Osteoblast (primary cell): Measurements from ENCODE around the gene RBM10. TPM values are rescaled to one million over a fixed set of nuclear protein-coding genes. Genes with fewer than 3 reads are reported as not detected.
A peak's percentile ranks its signal among the peaks of the same experiment; 100 is the strongest.

Experiments used
- DNase-seq: peaks from one replicate; pipeline ENCODE4 v3.0.0; 2011; ENCODE audit warnings: low spot score, mixed read lengths; ENCODE audit not compliant: insufficient read length; ENCODE audit errors: missing footprints
- H2AFZ ChIP-seq: 2 replicates; pipeline ENCODE4 v1.6.0; 2011; ENCODE audit warnings: mild to moderate bottlenecking, low read length
- H3K27ac ChIP-seq: 2 replicates; pipeline ENCODE4 v1.5.1; 2011; ENCODE audit warnings: mild to moderate bottlenecking, low read depth, low read length, moderate library complexity
- H3K27me3 ChIP-seq: 2 replicates; pipeline ENCODE4 v1.6.0; 2012; ENCODE audit warnings: mild to moderate bottlenecking, control low read depth, inconsistent platforms, low read length, moderate library complexity; ENCODE audit not compliant: insufficient read depth
- H3K36me3 ChIP-seq: 2 replicates; pipeline ENCODE4 v1.5.1; 2011; ENCODE audit warnings: mild to moderate bottlenecking, low read length, control low read depth, moderate library complexity; ENCODE audit not compliant: insufficient read depth
- H3K4me1 ChIP-seq: 2 replicates; pipeline ENCODE4 v1.5.1; 2011; ENCODE audit warnings: mild to moderate bottlenecking, low read length, control low read depth, moderate library complexity; ENCODE audit not compliant: insufficient read depth
- H3K4me2 ChIP-seq: 2 replicates; pipeline ENCODE4 v1.6.0; 2011; ENCODE audit warnings: mild to moderate bottlenecking, low read length; ENCODE audit not compliant: insufficient read depth
- H3K4me3 ChIP-seq: fragments of 200-600 bp; sonication (generic); 3 replicates; pipeline ENCODE4 v1.5.1; 2012; ENCODE audit warnings: mild to moderate bottlenecking, low read length, inconsistent platforms; ENCODE audit not compliant: insufficient read depth
- H3K79me2 ChIP-seq: 2 replicates; pipeline ENCODE4 v1.6.0; 2012; ENCODE audit warnings: mild to moderate bottlenecking, low read length, control low read depth, inconsistent platforms; ENCODE audit not compliant: insufficient read depth
- H3K9me3 ChIP-seq: 2 replicates; pipeline ENCODE4 v1.5.1; 2011; ENCODE audit warnings: low read depth, low read length, control low read depth
- H4K20me1 ChIP-seq: 2 replicates; pipeline ENCODE4 v1.6.0; 2012; ENCODE audit warnings: mild to moderate bottlenecking, low read length, control low read depth; ENCODE audit not compliant: insufficient read depth
- CTCF ChIP-seq: IDR thresholded peaks from 2 replicates; pipeline ENCODE4 v1.5.1; 2011; ENCODE audit warnings: mild to moderate bottlenecking, low read depth, low read length, moderate library complexity; ENCODE audit errors: extremely low read depth
- small RNA-seq: library from RNA; depleted of rRNA; stranded (forward); fragments of <200 nt; gene quantifications from one replicate; pipeline ENCODE3, GENCODE V24; 2012
- total RNA-seq: library from RNA; depleted of rRNA; stranded (reverse); fragments of >200 nt; gene quantifications from 2 replicates; pipeline ENCODE4 v1.2.3, GENCODE V29; 2012

The RBM10 gene
- total RNA-seq, 1 donor = 32.9 TPM

DNA sequence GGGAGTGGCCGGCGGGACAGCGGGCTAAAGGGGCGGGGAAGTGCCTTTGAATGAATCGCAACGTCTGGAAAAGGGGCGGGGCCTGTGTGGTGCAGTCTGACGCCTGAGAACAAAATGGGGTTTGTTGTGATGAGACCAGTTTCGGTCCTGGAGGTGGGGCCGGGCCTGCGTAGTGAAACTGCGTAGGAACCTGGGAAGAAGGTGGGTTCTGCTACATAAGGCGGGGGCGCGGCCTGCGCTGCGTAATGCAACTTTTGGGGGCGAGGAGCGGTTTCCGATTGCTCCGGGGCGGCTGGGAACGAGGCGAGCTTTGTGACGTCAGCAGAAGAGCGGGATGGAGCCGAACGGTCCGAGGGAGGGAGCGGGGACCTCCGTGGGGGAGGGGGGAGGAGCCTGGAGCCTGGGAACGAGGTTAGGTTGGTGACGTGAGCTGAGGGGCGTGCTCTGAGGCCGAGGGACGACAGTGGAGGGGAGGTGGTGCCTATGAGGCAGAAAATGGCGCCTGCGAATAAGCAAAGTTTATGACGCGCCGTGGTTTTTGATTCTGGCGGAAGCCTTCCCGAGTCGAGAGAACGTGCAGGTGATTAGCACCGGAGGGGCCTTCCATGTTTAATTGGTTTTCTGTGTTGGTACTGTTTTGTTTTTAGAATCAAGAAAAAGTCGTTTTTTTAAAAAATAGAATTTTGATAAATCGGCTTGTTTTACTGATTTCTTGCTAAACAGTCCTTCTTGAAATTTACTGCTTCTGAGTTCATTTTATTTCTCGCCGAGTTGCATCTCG, 88.5 kb downstream of the RBM10 start:
- peaks cover 14% of the 10 kb centered on the region for H3K27me3 ChIP-seq
- DNase-seq = peak; percentile 97
- H3K79me2 ChIP-seq = peaks cover 41% of the 10 kb centered on the region
- H3K9me3 ChIP-seq = no peaks in the 10 kb centered on the region
- H3K4me2 ChIP-seq = peak overlapping the region; percentile 87
- H3K36me3 ChIP-seq = peaks cover 6% of the 10 kb centered on the region
- peak overlapping the region; percentile 96 for H3K27ac ChIP-seq
- peaks cover 5% of the 10 kb centered on the region for H4K20me1 ChIP-seq
- H3K4me3 ChIP-seq = peak overlapping the region; percentile 82
- peaks cover 16% of the 10 kb centered on the region for H3K4me1 ChIP-seq
- TF ChIP-seq CTCF = no peak
- H2AFZ ChIP-seq = peak overlapping the region; percentile 46

GRCh38 chrX:47234583-47234982, 89.6 kb downstream of the RBM10 start:
- no peak for TF ChIP-seq CTCF
- Histone ChIP-seq H3K4me3 (peak overlapping the region; percentile 82), H3K4me1 (peaks cover 16% of the 10 kb centered on the region), H3K27me3 (peaks cover 14% of the 10 kb centered on the region), H3K36me3 (peaks cover 2% of the 10 kb centered on the region), H3K4me2 (peak overlapping the region; percentile 87), H2AFZ (no peak overlapping the region), H3K79me2 (peaks cover 49% of the 10 kb centered on the region), H3K9me3 (no peaks in the 10 kb centered on the region), H4K20me1 (peaks cover 9% of the 10 kb centered on the region), H3K27ac (peak overlapping the region; percentile 96)
- no peak for DNase-seq

DNA sequence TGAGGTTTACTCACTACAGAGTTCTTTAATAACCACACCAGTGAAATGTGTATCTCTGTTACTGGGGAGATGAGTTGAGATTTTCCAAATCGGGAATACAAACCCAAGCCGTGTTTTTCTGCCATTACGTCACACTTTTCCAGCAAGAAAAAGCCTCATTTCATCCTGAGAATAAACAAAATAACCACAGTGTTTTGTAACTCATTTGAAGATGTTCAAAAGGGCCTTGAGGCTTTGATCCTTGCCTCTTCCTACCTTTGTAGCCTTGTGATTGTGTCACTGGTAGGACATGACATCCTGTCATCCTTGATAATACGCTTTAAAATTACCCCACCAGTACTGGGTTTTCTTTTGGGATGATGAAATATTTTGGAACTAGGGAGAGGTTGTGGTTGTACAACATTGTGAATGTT, 90.7 kb downstream of the RBM10 start:
- no peak overlapping the region for H3K4me3 ChIP-seq
- H3K27me3 ChIP-seq = peaks cover 14% of the 10 kb centered on the region
- peaks cover 16% of the 10 kb centered on the region for H3K4me1 ChIP-seq
- no peak for DNase-seq
- H2AFZ ChIP-seq = no peak overlapping the region
- H4K20me1 ChIP-seq = peaks cover 9% of the 10 kb centered on the region
- peak overlapping the region; percentile 87 for H3K4me2 ChIP-seq
- peak overlapping the region; percentile 96 for H3K27ac ChIP-seq
- no peaks in the 10 kb centered on the region for H3K9me3 ChIP-seq
- H3K36me3 ChIP-seq = peaks cover 13% of the 10 kb centered on the region
- no peak for TF ChIP-seq CTCF
- peaks cover 49% of the 10 kb centered on the region for H3K79me2 ChIP-seq

Small RNA genes lying within 50 kb of the gene (small RNA-seq; reads per million reads assigned to genes)
- not detected for gene RNU12-2P

Other genes starting within 250 kb of the RBM10 start
- gene JADE3, start 232.8 kb upstream of the RBM10 start, total RNA-seq = 4.7 and 5.0 TPM in 2 replicates
- 2.5 and 4.4 TPM in 2 replicates for gene RGN, start 66.8 kb upstream of the RBM10 start, total RNA-seq
- gene NDUFB11, start 519 bp upstream of the RBM10 start, total RNA-seq = 43.1 and 45.4 TPM in 2 replicates
- 142 and 150 TPM in 2 replicates for gene UBA1, start 48.6 kb downstream of the RBM10 start, total RNA-seq
- gene CDK16, start 73.5 kb downstream of the RBM10 start, total RNA-seq = 61.2 and 65.4 TPM in 2 replicates
- gene USP11, start 87.8 kb downstream of the RBM10 start, total RNA-seq = 28.2 and 31.8 TPM in 2 replicates
- gene ZNF157, start 225.4 kb downstream of the RBM10 start, total RNA-seq = under 0.01 TPM in 1 of 2 replicates, not detected in the other